D721Med (cell line): ENCODE measurements around the gene TMEM126B.

Source experiments
- DNase-seq: peaks from one replicate; pipeline ENCODE4 v3.0.0; 2011; ENCODE audit warnings: low spot score; ENCODE audit not compliant: insufficient read length
- FAIRE-seq: peaks from 2 replicates; lab custom pipeline; 2011; peaks lifted over from hg19 to GRCh38; lab: Jason Lieb, UNC
- TF ChIP-seq, protein P1 (sequence below): IDR thresholded peaks from 2 replicates; pipeline ENCODE4 v1.5.1; 2012; ENCODE audit warnings: mild to moderate bottlenecking, control low read depth; ENCODE audit not compliant: insufficient read depth; ENCODE audit errors: missing control alignments

The TMEM126B gene

GRCh38 chr11:85685820-85686459 is 57.5 kb downstream of the TMEM126B start, which contains the start of gene CCDC89:
Gene CCDC89, minus strand, starts transcription at chr11:85686195. Its CDS starts 65 bp downstream, at chr11:85686130.
- DNase-seq, result no peak
- FAIRE-seq, result no peak
- TF ChIP-seq, protein P1, sequence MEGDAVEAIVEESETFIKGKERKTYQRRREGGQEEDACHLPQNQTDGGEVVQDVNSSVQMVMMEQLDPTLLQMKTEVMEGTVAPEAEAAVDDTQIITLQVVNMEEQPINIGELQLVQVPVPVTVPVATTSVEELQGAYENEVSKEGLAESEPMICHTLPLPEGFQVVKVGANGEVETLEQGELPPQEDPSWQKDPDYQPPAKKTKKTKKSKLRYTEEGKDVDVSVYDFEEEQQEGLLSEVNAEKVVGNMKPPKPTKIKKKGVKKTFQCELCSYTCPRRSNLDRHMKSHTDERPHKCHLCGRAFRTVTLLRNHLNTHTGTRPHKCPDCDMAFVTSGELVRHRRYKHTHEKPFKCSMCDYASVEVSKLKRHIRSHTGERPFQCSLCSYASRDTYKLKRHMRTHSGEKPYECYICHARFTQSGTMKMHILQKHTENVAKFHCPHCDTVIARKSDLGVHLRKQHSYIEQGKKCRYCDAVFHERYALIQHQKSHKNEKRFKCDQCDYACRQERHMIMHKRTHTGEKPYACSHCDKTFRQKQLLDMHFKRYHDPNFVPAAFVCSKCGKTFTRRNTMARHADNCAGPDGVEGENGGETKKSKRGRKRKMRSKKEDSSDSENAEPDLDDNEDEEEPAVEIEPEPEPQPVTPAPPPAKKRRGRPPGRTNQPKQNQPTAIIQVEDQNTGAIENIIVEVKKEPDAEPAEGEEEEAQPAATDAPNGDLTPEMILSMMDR, result no peak
